Nephron (organoid): Measurements from ENCODE around the gene TBL2.
A peak's percentile ranks its signal among the peaks of the same experiment; 100 is the strongest.

Experiments used
- H3K27ac Mint-ChIP-seq, 3 experiments: 2 replicates each; pipeline ENCODE4 v1.8.0; 2020; ENCODE audit warnings: mixed read lengths in 3 of 3, mild to moderate bottlenecking in 2 of 3, moderate library complexity in 1 of 3
- H3K27me3 Mint-ChIP-seq: 2 replicates; pipeline ENCODE4 v1.8.0; 2021; ENCODE audit warnings: low read depth, mild to moderate bottlenecking, moderate library complexity, mixed read lengths
- H3K36me3 Mint-ChIP-seq: 2 replicates; pipeline ENCODE4 v1.8.0; 2020; ENCODE audit warnings: low read depth, mixed read lengths
- H3K4me1 Mint-ChIP-seq: 2 replicates; pipeline ENCODE4 v1.8.0; 2020; ENCODE audit warnings: mixed read lengths
- H3K4me3 Mint-ChIP-seq, 3 experiments: 2 replicates each; pipeline ENCODE4 v1.8.0; 2020; ENCODE audit warnings: mild to moderate bottlenecking in 3 of 3, mixed read lengths in 3 of 3, moderate library complexity in 2 of 3
- H3K9me3 Mint-ChIP-seq: 2 replicates; pipeline ENCODE4 v1.8.0; 2020; ENCODE audit warnings: mixed read lengths
- CTCF ChIP-seq, 3 experiments: fragments of 200-600 bp; sonication (generic); IDR thresholded peaks; one replicate each; pipeline ENCODE4 v1.5.0; 2021; ENCODE audit warnings: antibody characterized with exemption in 3 of 3; ENCODE audit not compliant: unreplicated experiment in 3 of 3

TBL2 gene

GRCh38 chr7:73606801-73607691, 28.7 kb upstream of the TBL2 start:
- H3K27me3 Mint-ChIP-seq: peaks cover 18% of the 10 kb centered on the region
- no peaks in the 10 kb centered on the region for H3K36me3 Mint-ChIP-seq
- no peaks in the 10 kb centered on the region for H3K9me3 Mint-ChIP-seq
- no peak overlapping the region for H3K4me3 Mint-ChIP-seq
- peak; percentile 92 to 97 (median 96) for TF ChIP-seq CTCF (IDR thresholded peaks at IDR 0.05; ENCODE audit: unreplicated experiment in 3 of 3)
- no peak overlapping the region for H3K27ac Mint-ChIP-seq
- no peaks in the 10 kb centered on the region for H3K4me1 Mint-ChIP-seq

GRCh38 chr7:73605601-73606220, 27.3 kb upstream of the TBL2 start:
- Mint-ChIP-seq H3K4me1 (no peaks in the 10 kb centered on the region), H3K27ac (no peak overlapping the region), H3K36me3 (no peaks in the 10 kb centered on the region), H3K4me3 (no peak overlapping the region), H3K27me3 (peaks cover 21% of the 10 kb centered on the region), H3K9me3 (no peaks in the 10 kb centered on the region)
- TF ChIP-seq CTCF (IDR thresholded peaks at IDR 0.05; ENCODE audit: unreplicated experiment in 3 of 3): no peak

GRCh38 chr7:73602721-73603651, 24.6 kb upstream of the TBL2 start:
- TF ChIP-seq CTCF (IDR thresholded peaks at IDR 0.05; ENCODE audit: unreplicated experiment in 3 of 3): no peak
- Mint-ChIP-seq H3K27ac (no peak overlapping the region), H3K36me3 (no peaks in the 10 kb centered on the region), H3K4me3 (no peak overlapping the region), H3K4me1 (peaks cover 2% of the 10 kb centered on the region), H3K9me3 (no peaks in the 10 kb centered on the region), H3K27me3 (peaks cover 22% of the 10 kb centered on the region)

- Mint-ChIP-seq H3K36me3 (no peaks in the 10 kb centered on the region), H3K27ac (no peak overlapping the region), H3K4me1 (peaks cover 4% of the 10 kb centered on the region), H3K4me3 (no peak overlapping the region), H3K9me3 (no peaks in the 10 kb centered on the region), H3K27me3 (peaks cover 29% of the 10 kb centered on the region)
- TF ChIP-seq CTCF (IDR thresholded peaks at IDR 0.05; ENCODE audit: unreplicated experiment in 3 of 3): no peak
Measured at GRCh38 chr7:73599916-73600315, 21.5 kb upstream of the TBL2 start.

GRCh38 chr7:73599151-73599882, 20.9 kb upstream of the TBL2 start:
- TF ChIP-seq CTCF (IDR thresholded peaks at IDR 0.05; ENCODE audit: unreplicated experiment in 3 of 3): no peak
- peaks cover 4% of the 10 kb centered on the region for H3K4me1 Mint-ChIP-seq
- H3K4me3 Mint-ChIP-seq: no peak overlapping the region
- H3K27me3 Mint-ChIP-seq: peaks cover 29% of the 10 kb centered on the region
- H3K9me3 Mint-ChIP-seq: no peaks in the 10 kb centered on the region
- H3K36me3 Mint-ChIP-seq: no peaks in the 10 kb centered on the region
- H3K27ac Mint-ChIP-seq: no peak overlapping the region
